Measurements from ENCODE around the gene SLX9.

DNA sequence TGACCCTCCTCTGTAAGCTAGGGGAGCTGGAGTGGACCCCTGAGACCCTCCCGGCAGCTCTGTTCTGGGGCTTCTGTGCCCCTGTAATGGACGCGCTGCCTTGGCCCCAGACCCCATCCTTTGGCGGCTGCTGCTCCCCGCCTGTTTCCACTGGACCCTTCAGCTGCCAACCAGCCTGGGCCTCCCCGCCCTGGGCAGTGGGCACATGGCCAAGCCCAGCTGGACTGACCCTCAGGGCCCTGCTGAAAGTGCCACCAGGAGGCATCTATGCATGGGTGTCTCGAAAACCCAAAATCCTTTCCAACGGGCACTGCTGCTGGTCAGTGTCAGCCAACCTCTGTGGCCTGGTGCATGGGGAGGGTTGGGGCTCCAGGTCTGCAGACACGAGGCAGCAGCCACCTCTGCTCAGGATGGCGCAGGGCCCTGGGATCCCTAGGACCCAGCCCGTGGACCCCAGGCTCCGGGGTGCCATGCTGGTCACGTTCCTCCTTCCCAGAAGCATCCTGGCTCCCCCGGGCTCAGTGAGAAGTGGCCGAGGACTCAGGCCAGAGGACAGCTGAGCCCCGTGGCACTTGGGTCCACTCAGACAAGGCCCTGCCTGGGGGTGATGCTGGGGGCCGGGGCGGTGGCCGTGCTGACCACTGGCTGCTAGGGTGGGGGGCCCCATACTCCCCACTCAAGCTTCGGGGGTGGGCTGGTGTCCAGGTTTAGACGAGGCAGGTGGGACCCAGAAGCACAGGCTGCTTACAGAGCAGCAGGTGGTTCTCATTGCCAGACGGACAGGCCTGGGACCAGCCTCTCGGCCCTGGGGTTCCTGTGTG, 46.9 kb downstream of the SLX9 start:
- TF ChIP-seq POLR2A (IDR thresholded peaks at IDR 0.05; ENCODE audit: low read depth, low read length) (no peak), POLR2AphosphoS5 (IDR thresholded peaks at IDR 0.05; ENCODE audit: low read depth, low read length) (no peak), TAF1 (IDR thresholded peaks at IDR 0.05; ENCODE audit: borderline replicate concordance, low read depth, low read length) (no peak)
